Fibroblast of the aortic adventitia (primary cell): ENCODE results near the gene TCTN3. TPM values are rescaled to one million over a fixed set of nuclear protein-coding genes. Genes with fewer than 3 reads are reported as not detected.

Experiments
- DNase-seq: peaks from one replicate; pipeline ENCODE4 v3.0.0-alpha.2; 2010; ENCODE audit warnings: low read depth
- H3K4me3 ChIP-seq: 2 replicates; pipeline ENCODE4 v1.5.1; 2011; ENCODE audit warnings: low read depth, mild to moderate bottlenecking, control low read depth, low read length, moderate library complexity
- total RNA-seq: library from RNA; depleted of rRNA; stranded (reverse); fragments of >200 nt; gene quantifications from 2 replicates; pipeline ENCODE4 v1.2.3, GENCODE V29; 2012; ENCODE audit warnings: low replicate concordance
- TF ChIP-seq, protein P1 (sequence below): IDR thresholded peaks from 2 replicates; pipeline ENCODE4 v1.5.1; 2011; ENCODE audit warnings: mild to moderate bottlenecking, low read length, control low read depth, inconsistent platforms; ENCODE audit not compliant: insufficient read depth

TCTN3 gene
- total RNA-seq, 1 donor: 38.3 TPM

DNA sequence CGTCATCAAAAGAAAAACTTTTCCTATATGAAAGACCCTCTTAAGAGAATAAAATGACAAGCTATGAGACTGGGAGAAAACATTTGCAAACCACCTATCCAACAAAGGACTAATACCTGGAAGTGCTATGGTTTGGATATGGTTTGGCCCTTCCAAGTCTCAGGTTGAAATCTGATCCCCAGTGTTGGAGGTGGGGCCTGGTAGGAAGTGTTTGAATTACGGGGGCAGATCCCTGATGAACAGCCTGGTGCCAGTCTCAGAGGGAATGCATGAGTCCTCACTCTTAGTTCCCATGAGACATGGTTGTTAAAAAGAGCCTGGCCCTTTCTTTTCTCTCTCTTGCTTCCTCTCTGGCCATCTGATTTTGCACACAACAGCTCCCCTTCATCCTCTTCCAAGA is 43.5 kb downstream of the TCTN3 start:
- TF ChIP-seq, protein P1, sequence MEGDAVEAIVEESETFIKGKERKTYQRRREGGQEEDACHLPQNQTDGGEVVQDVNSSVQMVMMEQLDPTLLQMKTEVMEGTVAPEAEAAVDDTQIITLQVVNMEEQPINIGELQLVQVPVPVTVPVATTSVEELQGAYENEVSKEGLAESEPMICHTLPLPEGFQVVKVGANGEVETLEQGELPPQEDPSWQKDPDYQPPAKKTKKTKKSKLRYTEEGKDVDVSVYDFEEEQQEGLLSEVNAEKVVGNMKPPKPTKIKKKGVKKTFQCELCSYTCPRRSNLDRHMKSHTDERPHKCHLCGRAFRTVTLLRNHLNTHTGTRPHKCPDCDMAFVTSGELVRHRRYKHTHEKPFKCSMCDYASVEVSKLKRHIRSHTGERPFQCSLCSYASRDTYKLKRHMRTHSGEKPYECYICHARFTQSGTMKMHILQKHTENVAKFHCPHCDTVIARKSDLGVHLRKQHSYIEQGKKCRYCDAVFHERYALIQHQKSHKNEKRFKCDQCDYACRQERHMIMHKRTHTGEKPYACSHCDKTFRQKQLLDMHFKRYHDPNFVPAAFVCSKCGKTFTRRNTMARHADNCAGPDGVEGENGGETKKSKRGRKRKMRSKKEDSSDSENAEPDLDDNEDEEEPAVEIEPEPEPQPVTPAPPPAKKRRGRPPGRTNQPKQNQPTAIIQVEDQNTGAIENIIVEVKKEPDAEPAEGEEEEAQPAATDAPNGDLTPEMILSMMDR: no peak
- no peak overlapping the region for H3K4me3 ChIP-seq
- DNase-seq: no peak

DNA sequence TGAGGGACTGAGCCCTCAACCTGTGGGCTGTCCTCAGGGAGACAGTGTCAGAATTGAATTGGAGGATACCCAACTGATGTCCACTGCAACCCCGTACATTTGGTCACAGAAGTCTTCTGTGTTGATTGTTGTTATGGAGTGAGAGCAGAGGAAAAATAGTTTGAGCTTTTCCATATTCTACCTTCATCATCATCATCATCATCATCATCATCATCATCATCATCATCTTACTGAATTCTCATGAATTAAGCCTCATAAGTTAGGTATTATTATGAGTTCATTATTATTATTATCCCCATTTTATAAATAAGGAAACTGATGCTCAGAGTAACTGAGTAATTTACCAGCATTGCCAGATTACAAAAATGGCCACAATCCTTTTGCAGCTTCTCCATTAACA is 45.6 kb downstream of the TCTN3 start:
- no peak for DNase-seq

DNA sequence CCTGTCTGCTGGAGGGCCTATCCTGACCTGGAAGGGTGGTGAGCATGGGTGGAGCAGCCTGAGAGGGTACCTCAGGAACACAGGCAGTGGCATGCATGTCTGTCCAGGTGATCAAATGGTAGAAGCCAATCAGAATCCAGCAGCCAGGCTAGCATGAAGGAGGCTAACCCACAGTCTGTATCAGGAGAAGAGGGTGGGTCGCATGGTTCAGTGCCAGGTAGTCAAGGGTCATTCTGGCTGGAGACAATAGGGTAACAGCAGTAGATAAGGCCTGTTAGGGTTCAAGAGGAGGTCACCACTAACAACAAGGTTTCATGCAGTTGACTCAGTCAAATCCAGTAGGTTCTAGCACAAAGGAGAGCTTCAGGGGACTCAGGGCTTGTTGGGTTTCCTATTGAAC is 47.6 kb downstream of the TCTN3 start:
- TF ChIP-seq, protein P1: no peak
- H3K4me3 ChIP-seq: no peak overlapping the region
- DNase-seq: no peak

More for the DNA sequence above, 45.6 kb downstream of the TCTN3 start:
- TF ChIP-seq, protein P1: no peak
- H3K4me3 ChIP-seq: no peak overlapping the region

DNA sequence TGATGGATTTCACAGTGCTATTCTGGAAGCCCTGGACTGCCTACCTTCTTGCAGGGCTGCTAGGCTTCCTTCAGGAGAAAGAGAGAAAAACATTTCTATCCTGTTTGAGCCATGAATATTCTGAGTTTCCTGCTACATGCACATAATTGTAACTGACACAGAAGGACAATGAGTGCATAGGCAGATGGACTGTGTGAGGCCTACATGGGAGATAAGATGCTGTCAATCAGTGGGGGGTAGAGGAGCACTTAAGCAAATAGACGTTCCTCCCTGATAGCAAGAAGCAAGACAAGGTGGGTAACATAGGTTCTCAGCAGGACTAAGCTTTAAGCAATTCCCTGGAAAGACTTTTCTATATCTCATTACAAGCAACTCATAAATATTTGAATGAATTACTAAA is 48.8 kb downstream of the TCTN3 start:
- TF ChIP-seq, protein P1: no peak
- no peak overlapping the region for H3K4me3 ChIP-seq
- DNase-seq: no peak

DNA sequence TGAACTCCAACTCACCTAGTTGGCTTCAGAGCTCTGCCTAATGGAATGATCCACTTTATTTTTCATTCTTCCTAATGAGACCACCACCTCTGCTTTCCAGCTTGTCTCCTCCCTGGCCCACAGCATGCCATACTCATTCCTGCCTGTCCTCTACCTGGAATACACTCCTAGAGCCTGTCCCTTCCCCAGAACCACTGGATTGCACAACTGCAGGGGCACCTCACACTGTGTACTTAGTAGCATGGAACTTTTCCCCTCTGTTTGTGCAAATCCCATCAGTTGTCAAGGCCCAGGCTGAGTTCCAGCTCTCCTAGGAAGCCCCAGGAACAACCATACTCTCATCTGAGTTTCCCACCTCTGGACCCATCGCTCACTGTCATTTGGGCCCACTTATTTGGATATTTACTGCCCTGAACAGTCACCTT is 52.8 kb downstream of the TCTN3 start:
- H3K4me3 ChIP-seq: no peak overlapping the region
- TF ChIP-seq, protein P1: no peak
- no peak for DNase-seq

DNA sequence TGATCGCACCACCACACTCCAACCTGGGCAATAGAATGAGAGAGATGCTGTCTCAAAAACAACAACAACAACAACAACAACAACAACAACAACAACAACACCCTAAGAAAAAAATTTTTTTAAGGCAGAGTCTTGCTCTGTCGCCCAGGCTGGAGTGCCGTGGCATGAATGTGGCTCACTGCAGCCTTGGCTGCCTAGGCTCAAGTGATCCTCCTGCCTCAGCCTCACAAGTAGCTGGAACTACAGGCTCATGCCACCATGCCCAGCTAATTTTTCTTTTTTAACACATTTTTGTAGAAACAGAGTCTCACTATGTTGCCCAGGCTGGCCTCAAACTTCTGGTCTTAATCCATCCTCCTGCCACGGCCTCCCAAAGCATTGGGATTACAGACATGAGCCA is 55.8 kb downstream of the TCTN3 start:
- TF ChIP-seq, protein P1: no peak
- no peak for DNase-seq
- H3K4me3 ChIP-seq: no peak overlapping the region

DNA sequence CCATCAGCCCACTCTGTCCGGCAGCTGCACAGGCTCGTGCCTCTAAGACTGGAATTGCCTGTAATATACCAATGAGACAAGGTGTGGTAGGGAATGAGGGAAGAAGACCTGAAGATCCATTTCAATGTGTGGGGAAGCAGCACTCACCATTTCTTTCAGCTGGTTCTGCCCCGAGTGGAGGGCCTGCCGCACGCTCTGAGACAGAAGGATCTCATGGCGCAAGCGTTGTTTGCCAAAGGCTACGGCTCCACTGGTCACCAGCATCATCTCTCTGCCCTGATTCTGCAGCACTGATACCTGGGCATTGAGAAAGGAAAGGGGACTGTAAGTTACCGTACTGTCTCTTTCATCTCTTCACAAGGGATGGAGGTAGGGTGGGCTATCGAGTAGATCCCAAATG is 56.6 kb downstream of the TCTN3 start:
- TF ChIP-seq, protein P1: no peak
- no peak for DNase-seq
- no peak overlapping the region for H3K4me3 ChIP-seq
